ENCODE measurements around the gene PRDM12. TPM values are rescaled to one million over a fixed set of nuclear protein-coding genes. Genes with fewer than 3 reads are reported as not detected.

PRDM12 gene
- total RNA-seq, 1 experiment from 2014 or later, result not detected

DNA sequence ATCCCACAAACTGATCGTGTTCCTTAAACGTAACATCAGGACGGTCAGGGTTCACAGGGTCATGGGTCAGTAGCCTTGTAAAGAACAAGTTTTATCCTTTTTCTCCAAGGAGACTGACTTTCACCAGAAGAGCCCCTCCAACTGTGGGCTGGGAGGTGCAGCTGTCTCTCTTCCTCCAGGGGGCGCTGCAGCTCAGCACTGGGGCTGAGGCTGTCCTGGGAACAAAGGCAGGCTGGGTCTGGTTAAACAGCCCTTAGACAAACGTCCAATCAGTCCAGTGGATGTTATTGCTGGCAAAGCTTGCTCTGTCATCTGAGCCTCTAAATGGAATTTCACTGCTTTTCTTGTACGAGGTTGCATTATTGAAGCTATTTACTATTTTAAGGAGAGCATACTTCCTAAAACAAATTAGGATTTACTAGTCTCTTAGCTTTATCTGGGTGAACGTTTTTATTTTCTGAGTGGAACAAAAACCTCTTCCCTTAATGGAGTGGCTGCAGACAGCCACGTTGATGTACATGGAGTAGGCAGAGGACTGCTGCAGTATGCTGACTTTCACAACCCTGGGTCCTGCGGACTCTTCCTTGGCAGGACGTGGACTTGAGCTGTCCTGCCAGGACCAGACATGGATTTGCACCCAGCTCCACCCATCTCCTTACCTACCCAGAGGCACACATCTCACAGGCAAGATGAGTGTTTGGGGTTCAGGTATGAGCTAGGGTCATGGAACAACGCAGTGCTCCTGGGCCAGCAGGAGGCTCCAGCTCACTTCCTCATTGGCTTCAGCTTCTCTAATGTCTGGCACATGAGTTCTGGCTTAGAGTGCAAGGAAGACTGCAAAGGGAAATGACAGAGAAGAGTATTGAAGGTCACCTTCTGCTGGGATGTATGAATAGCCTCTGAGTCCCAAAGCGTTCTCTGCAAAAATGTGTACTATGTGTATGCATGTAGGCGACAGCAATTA, 36.9 kb downstream of the PRDM12 start:
- Histone ChIP-seq H2BK15ac (ENCODE audit: low read depth, low read length) (no peak overlapping the region), H2BK20ac (ENCODE audit: low read depth, low read length, poor library complexity, severe bottlenecking) (no peak overlapping the region), H3K4me2 (ENCODE audit: insufficient read depth, insufficient read length, low read length) (no peak overlapping the region), H2AK5ac (ENCODE audit: insufficient read length, low read length) (no peak overlapping the region), H3K23me2 (ENCODE audit: insufficient read length, low read depth, low read length, poor library complexity, severe bottlenecking) (no peaks in the 10 kb centered on the region), H3K9me3 (ENCODE audit: control insufficient read depth, low read depth, low read length) (no peaks in the 10 kb centered on the region), H3K18ac (ENCODE audit: insufficient read length, low read depth, low read length) (no peak overlapping the region), H3K23ac (ENCODE audit: insufficient read length, low read depth, low read length) (no peak overlapping the region), H4K8ac (replicated peaks; ENCODE audit: insufficient read length, low read depth, low read length) (no peak overlapping the region), H3K27me3 (ENCODE audit: insufficient read depth, low read length) (no peaks in the 10 kb centered on the region), H3K27ac (ENCODE audit: insufficient read length, low read depth, low read length) (no peak overlapping the region), H3K56ac (ENCODE audit: insufficient read length, low read depth, low read length) (no peak overlapping the region), H4K91ac (ENCODE audit: insufficient read length, low read depth, low read length) (no peak overlapping the region), H2BK12ac (ENCODE audit: insufficient read length, low read depth, low read length) (no peak overlapping the region), H3K9ac (ENCODE audit: extremely low read depth, insufficient read length, low read length) (no peak overlapping the region), H3K79me1 (ENCODE audit: insufficient read depth, low read depth, low read length, poor library complexity, severe bottlenecking) (peaks cover 6% of the 10 kb centered on the region), H3K79me2 (ENCODE audit: insufficient read depth, low read length) (peaks cover 4% of the 10 kb centered on the region; the same call in 1 of the 2 replicates), H3T11ph (ENCODE audit: low read length) (no peak overlapping the region), H2BK120ac (ENCODE audit: low read depth, low read length, poor library complexity, severe bottlenecking) (no peak overlapping the region), H2BK5ac (ENCODE audit: insufficient read length, low read length) (no peak overlapping the region), H3K4ac (ENCODE audit: low read depth, low read length) (no peak overlapping the region), H3K14ac (ENCODE audit: insufficient read depth, low read length) (no peak overlapping the region), H2AFZ (ENCODE audit: low read length) (no peak overlapping the region), H4K20me1 (ENCODE audit: control insufficient read depth, insufficient read depth, insufficient read length) (no peaks in the 10 kb centered on the region), H4K5ac (ENCODE audit: insufficient read length, low read depth, low read length) (no peak overlapping the region), H3K4me1 (ENCODE audit: insufficient read depth, low read length) (no peaks in the 10 kb centered on the region)
- WGBS (ENCODE audit: extremely low coverage, insufficient read length, low lambda C conversion rate), result no CpG with 5 or more reads among the region's 13 CpGs
- Mint-ChIP-seq H3K9me3 (no peaks in the 10 kb centered on the region), H3K4me1 (peaks cover 9 to 13% of the 10 kb centered on the region in 2 experiments; a peak in 3 of 4 replicates), H3K27ac (peak overlapping the region in 1 of 3 experiments; percentile 75; a peak in 3 of 7 replicates), H3K36me3 (ENCODE audit: insufficient read depth in 1 of 3, low read depth in 3 of 3) (peaks cover 61 to 93% (median 72%) of the 10 kb centered on the region in 3 experiments), H3K27me3 (ENCODE audit: low read depth) (no peaks in the 10 kb centered on the region), H3K4me3 (no peak overlapping the region; a peak in 1 of 5 replicates)
- peak; percentile 82 for DNase-seq
- TF ChIP-seq, protein P1, sequence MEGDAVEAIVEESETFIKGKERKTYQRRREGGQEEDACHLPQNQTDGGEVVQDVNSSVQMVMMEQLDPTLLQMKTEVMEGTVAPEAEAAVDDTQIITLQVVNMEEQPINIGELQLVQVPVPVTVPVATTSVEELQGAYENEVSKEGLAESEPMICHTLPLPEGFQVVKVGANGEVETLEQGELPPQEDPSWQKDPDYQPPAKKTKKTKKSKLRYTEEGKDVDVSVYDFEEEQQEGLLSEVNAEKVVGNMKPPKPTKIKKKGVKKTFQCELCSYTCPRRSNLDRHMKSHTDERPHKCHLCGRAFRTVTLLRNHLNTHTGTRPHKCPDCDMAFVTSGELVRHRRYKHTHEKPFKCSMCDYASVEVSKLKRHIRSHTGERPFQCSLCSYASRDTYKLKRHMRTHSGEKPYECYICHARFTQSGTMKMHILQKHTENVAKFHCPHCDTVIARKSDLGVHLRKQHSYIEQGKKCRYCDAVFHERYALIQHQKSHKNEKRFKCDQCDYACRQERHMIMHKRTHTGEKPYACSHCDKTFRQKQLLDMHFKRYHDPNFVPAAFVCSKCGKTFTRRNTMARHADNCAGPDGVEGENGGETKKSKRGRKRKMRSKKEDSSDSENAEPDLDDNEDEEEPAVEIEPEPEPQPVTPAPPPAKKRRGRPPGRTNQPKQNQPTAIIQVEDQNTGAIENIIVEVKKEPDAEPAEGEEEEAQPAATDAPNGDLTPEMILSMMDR (conservative IDR thresholded peaks at IDR 0.05), result peak; percentile 99
